A673 (cell line): ENCODE results near the gene TAS2R1.

Experiments
- EZH2 ChIP-seq: fragments of 200-600 bp; sonication (generic); IDR thresholded peaks from 2 replicates; pipeline ENCODE4 v1.6.1; 2017; ENCODE audit warnings: borderline replicate concordance, low read depth, mild to moderate bottlenecking, mixed read lengths, antibody characterized with exemption, low read length; ENCODE audit not compliant: poor library complexity, severe bottlenecking
- TF ChIP-seq, protein P1 (sequence below): fragments of 300-800, 200-600 bp; sonication (generic); conservative IDR thresholded peaks from 2 replicates; pipeline ENCODE4 v1.5.1; 2017; ENCODE audit warnings: low read depth, mild to moderate bottlenecking, antibody characterized with exemption, low read length, moderate library complexity, mixed read lengths

DNA sequence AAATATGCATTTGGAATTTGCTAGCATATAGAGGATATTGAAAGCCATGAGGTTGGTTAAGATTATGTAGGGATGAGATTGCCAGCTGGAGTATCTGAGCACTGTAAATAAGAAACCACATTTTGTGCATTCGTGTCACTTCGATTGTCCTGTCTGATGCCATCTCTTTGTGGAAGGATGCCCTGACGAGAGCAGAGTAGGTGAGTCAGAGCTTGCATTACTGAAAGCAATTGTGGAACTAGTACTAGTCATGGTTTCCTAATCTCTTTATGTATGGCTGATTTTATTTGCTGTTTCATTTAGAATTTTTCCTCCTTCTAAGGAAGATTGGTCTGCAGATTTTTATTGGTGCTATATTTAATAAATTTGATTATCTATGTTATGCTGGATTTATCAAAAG lies 14.5 kb upstream of the TAS2R1 start:
- TF ChIP-seq EZH2 = no peak
- TF ChIP-seq, protein P1, sequence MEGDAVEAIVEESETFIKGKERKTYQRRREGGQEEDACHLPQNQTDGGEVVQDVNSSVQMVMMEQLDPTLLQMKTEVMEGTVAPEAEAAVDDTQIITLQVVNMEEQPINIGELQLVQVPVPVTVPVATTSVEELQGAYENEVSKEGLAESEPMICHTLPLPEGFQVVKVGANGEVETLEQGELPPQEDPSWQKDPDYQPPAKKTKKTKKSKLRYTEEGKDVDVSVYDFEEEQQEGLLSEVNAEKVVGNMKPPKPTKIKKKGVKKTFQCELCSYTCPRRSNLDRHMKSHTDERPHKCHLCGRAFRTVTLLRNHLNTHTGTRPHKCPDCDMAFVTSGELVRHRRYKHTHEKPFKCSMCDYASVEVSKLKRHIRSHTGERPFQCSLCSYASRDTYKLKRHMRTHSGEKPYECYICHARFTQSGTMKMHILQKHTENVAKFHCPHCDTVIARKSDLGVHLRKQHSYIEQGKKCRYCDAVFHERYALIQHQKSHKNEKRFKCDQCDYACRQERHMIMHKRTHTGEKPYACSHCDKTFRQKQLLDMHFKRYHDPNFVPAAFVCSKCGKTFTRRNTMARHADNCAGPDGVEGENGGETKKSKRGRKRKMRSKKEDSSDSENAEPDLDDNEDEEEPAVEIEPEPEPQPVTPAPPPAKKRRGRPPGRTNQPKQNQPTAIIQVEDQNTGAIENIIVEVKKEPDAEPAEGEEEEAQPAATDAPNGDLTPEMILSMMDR = no peak
